WTC11 (cell line): ENCODE results near the gene APEX2. TPM values are rescaled to one million over a fixed set of nuclear protein-coding genes. Genes with fewer than 3 reads are reported as not detected.

ENCODE experiments used
- ATAC-seq: fragments of 200-7000 bp; cut with Tn5 transposase; 2 replicates; pipeline ENCODE4 v1.10.0; 2021; ENCODE audit warnings: mild to moderate bottlenecking, moderate library complexity
- CTCF ChIA-PET: fragments of 300-600 bp; sonication (Branson Sonifier 250); formaldehyde crosslinking; loops from one replicate; lab custom pipeline; 2021; ENCODE audit warnings: antibody characterized with exemption; lab: Charles Lee
- POLR2A ChIA-PET: fragments of 350-600 bp; sonication (Branson Sonifier 250); formaldehyde crosslinking; loops from one replicate; lab custom pipeline; 2021; ENCODE audit warnings: antibody characterized with exemption; lab: Charles Lee
- DNase-seq: peaks from one replicate; pipeline ENCODE4 v3.0.0; 2021; ENCODE audit warnings: low spot score
- H3K27ac Mint-ChIP-seq: 2 replicates; pipeline ENCODE4 v1.8.0; 2021; ENCODE audit warnings: mixed read lengths
- H3K27me3 Mint-ChIP-seq: 2 replicates; pipeline ENCODE4 v1.8.0; 2021; ENCODE audit warnings: low read depth, mild to moderate bottlenecking, moderate library complexity, mixed read lengths
- H3K36me3 Mint-ChIP-seq: 2 replicates; pipeline ENCODE4 v1.8.0; 2021; ENCODE audit warnings: mixed read lengths
- H3K4me1 Mint-ChIP-seq: 2 replicates; pipeline ENCODE4 v1.8.0; 2022; ENCODE audit warnings: mixed read lengths
- H3K4me3 Mint-ChIP-seq: 2 replicates; pipeline ENCODE4 v1.8.0; 2021; ENCODE audit warnings: mild to moderate bottlenecking, moderate library complexity, mixed read lengths
- H3K9me3 Mint-ChIP-seq: 2 replicates; pipeline ENCODE4 v1.8.0; 2021; ENCODE audit warnings: mixed read lengths
- CREB1 ChIP-seq: sonication (generic); formaldehyde crosslinking; IDR thresholded peaks from 2 replicates; pipeline ENCODE4 v1.8.0; 2023; ENCODE audit warnings: mild to moderate bottlenecking, missing genetic modification reagents
- FOXP1 ChIP-seq: sonication (generic); formaldehyde crosslinking; IDR thresholded peaks from 2 replicates; pipeline ENCODE4 v1.8.0; 2022; ENCODE audit warnings: missing genetic modification reagents, mild to moderate bottlenecking, moderate library complexity, borderline replicate concordance
- GABPB1 ChIP-seq: sonication (generic); formaldehyde crosslinking; IDR thresholded peaks from 2 replicates; pipeline ENCODE4 v1.8.1; 2023; ENCODE audit warnings: mild to moderate bottlenecking, missing genetic modification reagents
- MXD4 ChIP-seq: fragments of 250-450 bp; sonication (Bioruptor Pico); IDR thresholded peaks from 2 replicates; pipeline ENCODE4 v1.8.0; 2021; ENCODE audit warnings: mild to moderate bottlenecking, moderate library complexity, borderline replicate concordance
- OVOL2 ChIP-seq: fragments of 250-450 bp; sonication (Bioruptor Pico); IDR thresholded peaks from 2 replicates; pipeline ENCODE4 v1.9.0; 2021; ENCODE audit warnings: mild to moderate bottlenecking, borderline replicate concordance
- PRRX2 ChIP-seq: fragments of 250-450 bp; sonication (Bioruptor Pico); IDR thresholded peaks from 2 replicates; pipeline ENCODE4 v1.8.0; 2021; ENCODE audit warnings: mild to moderate bottlenecking
- RORB ChIP-seq: fragments of 250-450 bp; sonication (Bioruptor Pico); IDR thresholded peaks from 2 replicates; pipeline ENCODE4 v1.9.0; 2021; ENCODE audit warnings: mild to moderate bottlenecking
- SMAD4 ChIP-seq: sonication (generic); formaldehyde crosslinking; IDR thresholded peaks from 2 replicates; pipeline ENCODE4 v1.8.0; 2022; ENCODE audit warnings: mild to moderate bottlenecking, missing genetic modification reagents
- SOX15 ChIP-seq: fragments of 250-450 bp; sonication (Bioruptor Pico); IDR thresholded peaks from 2 replicates; pipeline ENCODE4 v1.9.0; 2021; ENCODE audit warnings: mild to moderate bottlenecking
- TEAD4 ChIP-seq: sonication (generic); formaldehyde crosslinking; IDR thresholded peaks from 2 replicates; pipeline ENCODE4 v1.8.0; 2022; ENCODE audit warnings: mild to moderate bottlenecking, missing genetic modification reagents
- ZBTB21 ChIP-seq: sonication (generic); formaldehyde crosslinking; IDR thresholded peaks from 2 replicates; pipeline ENCODE4 v1.8.1; 2023; ENCODE audit warnings: mild to moderate bottlenecking, missing genetic modification reagents, borderline replicate concordance
- ZNF138 ChIP-seq: sonication (generic); formaldehyde crosslinking; conservative IDR thresholded peaks from 2 replicates; pipeline ENCODE4 v1.8.1; 2022; ENCODE audit warnings: mild to moderate bottlenecking, moderate library complexity, missing genetic modification reagents
- total RNA-seq: library from RNA; stranded (reverse); gene quantifications from 3 replicates; pipeline ENCODE4 v1.2.3, GENCODE V29; 2021
- TF ChIP-seq, protein P1 (sequence below): sonication (generic); formaldehyde crosslinking; IDR thresholded peaks from 2 replicates; pipeline ENCODE4 v1.8.1; 2022; ENCODE audit warnings: mild to moderate bottlenecking, moderate library complexity, missing genetic modification reagents
- TF ChIP-seq, protein P2 (sequence below): sonication (generic); formaldehyde crosslinking; IDR thresholded peaks from 2 replicates; pipeline ENCODE4 v1.8.0; 2022; ENCODE audit warnings: mild to moderate bottlenecking, missing genetic modification reagents
- TF ChIP-seq, protein P3 (sequence below): sonication (generic); formaldehyde crosslinking; IDR thresholded peaks from 2 replicates; pipeline ENCODE4 v1.8.0; 2023; ENCODE audit warnings: mild to moderate bottlenecking, missing genetic modification reagents

Gene APEX2
- total RNA-seq, 1 experiment from 2014 or later = 19.9 TPM

DNA sequence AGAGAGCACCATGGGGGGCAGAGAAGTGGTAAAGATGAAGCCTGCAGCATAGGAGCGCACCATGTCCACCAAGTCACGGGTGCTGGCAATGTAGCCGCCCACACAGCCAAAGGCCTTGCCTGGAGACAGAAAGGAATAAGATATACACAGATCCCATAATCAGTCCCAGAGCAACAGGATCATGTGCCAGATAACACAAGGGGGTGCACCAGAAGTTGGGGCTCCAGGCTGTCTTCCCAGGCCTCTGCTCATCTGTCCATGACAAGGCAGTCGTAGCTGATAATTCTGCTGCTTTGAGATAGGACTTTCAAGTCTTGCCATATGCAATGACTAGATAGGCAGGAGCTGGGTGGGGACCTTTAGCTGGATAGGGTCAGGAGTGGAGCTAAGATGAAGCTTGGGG, 14.7 kb downstream of the APEX2 start:
- ATAC-seq (no peak), DNase-seq (no peak)
- Mint-ChIP-seq H3K36me3 (no peaks in the 10 kb centered on the region), H3K4me3 (no peak overlapping the region), H3K27ac (no peak overlapping the region), H3K27me3 (no peaks in the 10 kb centered on the region; the same call in 1 of the 2 replicates), H3K9me3 (no peaks in the 10 kb centered on the region), H3K4me1 (no peaks in the 10 kb centered on the region)
- ChIA-PET CTCF (interaction anchor here (0.6 kb wide), 1 partner anchor 629 kb away, joined by 3 read pairs; no protein-coding TSS in a partner anchor), POLR2A (no interaction called here)
- TF ChIP-seq GABPB1 (CRISPR knock-in tag) = no peak
- no peak for TF ChIP-seq SOX15 (CRISPR knock-in tag)
- TF ChIP-seq, protein P1, sequence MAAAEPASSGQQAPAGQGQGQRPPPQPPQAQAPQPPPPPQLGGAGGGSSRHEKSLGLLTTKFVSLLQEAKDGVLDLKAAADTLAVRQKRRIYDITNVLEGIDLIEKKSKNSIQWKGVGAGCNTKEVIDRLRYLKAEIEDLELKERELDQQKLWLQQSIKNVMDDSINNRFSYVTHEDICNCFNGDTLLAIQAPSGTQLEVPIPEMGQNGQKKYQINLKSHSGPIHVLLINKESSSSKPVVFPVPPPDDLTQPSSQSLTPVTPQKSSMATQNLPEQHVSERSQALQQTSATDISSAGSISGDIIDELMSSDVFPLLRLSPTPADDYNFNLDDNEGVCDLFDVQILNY (CRISPR knock-in tag) = no peak
- no peak for TF ChIP-seq MXD4 (CRISPR knock-in tag)
- TF ChIP-seq, protein P2, sequence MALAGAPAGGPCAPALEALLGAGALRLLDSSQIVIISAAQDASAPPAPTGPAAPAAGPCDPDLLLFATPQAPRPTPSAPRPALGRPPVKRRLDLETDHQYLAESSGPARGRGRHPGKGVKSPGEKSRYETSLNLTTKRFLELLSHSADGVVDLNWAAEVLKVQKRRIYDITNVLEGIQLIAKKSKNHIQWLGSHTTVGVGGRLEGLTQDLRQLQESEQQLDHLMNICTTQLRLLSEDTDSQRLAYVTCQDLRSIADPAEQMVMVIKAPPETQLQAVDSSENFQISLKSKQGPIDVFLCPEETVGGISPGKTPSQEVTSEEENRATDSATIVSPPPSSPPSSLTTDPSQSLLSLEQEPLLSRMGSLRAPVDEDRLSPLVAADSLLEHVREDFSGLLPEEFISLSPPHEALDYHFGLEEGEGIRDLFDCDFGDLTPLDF (CRISPR knock-in tag) = no peak
- no peak for TF ChIP-seq TEAD4
- TF ChIP-seq OVOL2 = no peak

DNA sequence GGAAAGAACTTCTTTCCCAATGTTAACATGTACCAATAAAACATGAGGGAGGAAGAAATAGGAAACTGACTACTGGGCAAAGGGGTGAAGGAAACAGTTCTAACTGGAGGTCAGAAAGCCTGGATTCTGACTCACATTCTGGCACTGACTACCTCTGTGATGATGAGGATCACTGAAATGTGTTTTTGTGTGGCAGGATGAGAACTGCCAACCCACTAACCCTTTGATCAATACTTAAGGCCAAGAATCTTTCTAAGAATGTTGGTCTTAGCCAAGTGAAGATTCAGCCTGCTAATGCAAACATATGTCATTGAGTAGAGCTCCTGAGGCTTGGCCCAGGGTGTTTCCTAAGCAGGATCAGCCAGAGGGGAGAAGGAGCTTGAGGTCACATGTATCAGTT, 26.0 kb downstream of the APEX2 start:
- H3K9me3 Mint-ChIP-seq = no peaks in the 10 kb centered on the region
- ChIA-PET POLR2A (no interaction called here), CTCF (no interaction called here)
- TF ChIP-seq, protein P1 (CRISPR knock-in tag) = no peak
- no peak overlapping the region for H3K4me3 Mint-ChIP-seq
- H3K4me1 Mint-ChIP-seq = peaks cover 16% of the 10 kb centered on the region
- DNase-seq (no peak), ATAC-seq (no peak)
- H3K36me3 Mint-ChIP-seq = no peaks in the 10 kb centered on the region
- no peaks in the 10 kb centered on the region; the same call in 1 of the 2 replicates for H3K27me3 Mint-ChIP-seq
- H3K27ac Mint-ChIP-seq = no peak overlapping the region

DNA sequence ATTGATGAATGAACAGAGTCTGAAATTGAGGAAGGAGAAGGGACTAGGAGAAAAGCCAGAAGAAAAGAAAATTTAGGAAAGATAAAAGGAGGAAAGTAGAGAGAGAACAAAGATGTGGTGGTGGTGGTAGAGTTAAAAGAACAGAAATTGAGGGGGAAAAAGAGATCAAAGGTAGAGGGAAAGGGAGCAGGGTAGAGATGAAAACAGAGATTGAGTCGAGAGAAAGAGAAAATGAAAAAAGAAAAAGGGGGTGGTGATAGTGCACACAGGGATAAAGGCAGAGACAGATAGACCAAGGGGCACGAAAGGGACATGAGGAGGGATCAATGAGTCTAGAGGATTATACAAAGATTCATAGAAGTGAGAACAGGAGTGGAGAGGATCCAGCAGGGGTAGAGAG, 26.7 kb downstream of the APEX2 start:
- TF ChIP-seq, protein P3, sequence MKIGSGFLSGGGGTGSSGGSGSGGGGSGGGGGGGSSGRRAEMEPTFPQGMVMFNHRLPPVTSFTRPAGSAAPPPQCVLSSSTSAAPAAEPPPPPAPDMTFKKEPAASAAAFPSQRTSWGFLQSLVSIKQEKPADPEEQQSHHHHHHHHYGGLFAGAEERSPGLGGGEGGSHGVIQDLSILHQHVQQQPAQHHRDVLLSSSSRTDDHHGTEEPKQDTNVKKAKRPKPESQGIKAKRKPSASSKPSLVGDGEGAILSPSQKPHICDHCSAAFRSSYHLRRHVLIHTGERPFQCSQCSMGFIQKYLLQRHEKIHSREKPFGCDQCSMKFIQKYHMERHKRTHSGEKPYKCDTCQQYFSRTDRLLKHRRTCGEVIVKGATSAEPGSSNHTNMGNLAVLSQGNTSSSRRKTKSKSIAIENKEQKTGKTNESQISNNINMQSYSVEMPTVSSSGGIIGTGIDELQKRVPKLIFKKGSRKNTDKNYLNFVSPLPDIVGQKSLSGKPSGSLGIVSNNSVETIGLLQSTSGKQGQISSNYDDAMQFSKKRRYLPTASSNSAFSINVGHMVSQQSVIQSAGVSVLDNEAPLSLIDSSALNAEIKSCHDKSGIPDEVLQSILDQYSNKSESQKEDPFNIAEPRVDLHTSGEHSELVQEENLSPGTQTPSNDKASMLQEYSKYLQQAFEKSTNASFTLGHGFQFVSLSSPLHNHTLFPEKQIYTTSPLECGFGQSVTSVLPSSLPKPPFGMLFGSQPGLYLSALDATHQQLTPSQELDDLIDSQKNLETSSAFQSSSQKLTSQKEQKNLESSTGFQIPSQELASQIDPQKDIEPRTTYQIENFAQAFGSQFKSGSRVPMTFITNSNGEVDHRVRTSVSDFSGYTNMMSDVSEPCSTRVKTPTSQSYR = no peak
- TF ChIP-seq ZNF138 (no peak), RORB (CRISPR knock-in tag) (no peak), FOXP1 (no peak), ZBTB21 (CRISPR knock-in tag) (no peak), PRRX2 (CRISPR knock-in tag) (no peak), SMAD4 (CRISPR knock-in tag) (no peak), CREB1 (CRISPR knock-in tag) (no peak)
- TF ChIP-seq, protein P1 (CRISPR knock-in tag) = no peak
- POLR2A ChIA-PET = no interaction called here
- peaks cover 16% of the 10 kb centered on the region for H3K4me1 Mint-ChIP-seq
- no peaks in the 10 kb centered on the region for H3K36me3 Mint-ChIP-seq
- no peak overlapping the region for H3K27ac Mint-ChIP-seq
- H3K9me3 Mint-ChIP-seq = no peaks in the 10 kb centered on the region
- no peak for DNase-seq
- H3K27me3 Mint-ChIP-seq = no peaks in the 10 kb centered on the region
- no peak overlapping the region for H3K4me3 Mint-ChIP-seq
- CTCF ChIA-PET = no interaction called here
- no peak for ATAC-seq
